ENCODE measurements around the gene WDR45. TPM values are rescaled to one million over a fixed set of nuclear protein-coding genes. Genes with fewer than 3 reads are reported as not detected.
A peak's percentile ranks its signal among the peaks of the same experiment; 100 is the strongest.

The WDR45 gene
- total RNA-seq, 4 donors from 2014 or later: 65.8 to 122 (median 86.8) TPM

GRCh38 chrX:49053223-49054072, 26.2 kb downstream of the WDR45 start:
- no peaks in the 10 kb centered on the region for H3K27me3 ChIP-seq
- H3K4me3 ChIP-seq: peak overlapping the region; percentile 66
- WGBS: 45% methylated on average over 41 of the region's 79 CpGs
- H3K4me1 ChIP-seq: peaks cover 3% of the 10 kb centered on the region
- H3K9me3 ChIP-seq: no peaks in the 10 kb centered on the region
- H3K27ac ChIP-seq: peak overlapping the region; percentile 88
- DNase-seq (ENCODE audit: low spot score in 2 of 2): no peak
- H3K36me3 ChIP-seq: no peaks in the 10 kb centered on the region
- TF ChIP-seq CTCF (IDR thresholded peaks at IDR 0.05) (no peak), POLR2A (IDR thresholded peaks at IDR 0.05) (no peak), POLR2AphosphoS5 (IDR thresholded peaks at IDR 0.05) (no peak), EP300 (IDR thresholded peaks at IDR 0.05) (no peak)

DNA sequence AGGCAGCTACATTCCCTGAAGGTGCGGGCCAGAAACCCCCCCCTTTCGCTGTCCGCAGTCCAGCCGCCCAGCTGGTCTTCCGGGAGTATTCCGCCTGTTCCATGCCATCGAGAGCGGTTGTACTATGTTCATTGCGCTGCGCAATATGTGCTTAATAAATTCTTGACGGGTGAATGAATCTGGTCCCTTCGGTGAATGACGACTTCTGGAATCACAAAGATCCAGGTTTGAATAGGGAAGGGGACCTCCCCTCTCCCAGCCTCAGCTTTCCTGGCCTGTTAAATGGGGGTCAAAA, 35.8 kb downstream of the WDR45 start:
- H3K4me3 ChIP-seq: peak overlapping the region; percentile 74
- no peak for TF ChIP-seq EP300 (IDR thresholded peaks at IDR 0.05)
- TF ChIP-seq POLR2A (IDR thresholded peaks at IDR 0.05): no peak
- TF ChIP-seq CTCF (IDR thresholded peaks at IDR 0.05): peak in 1 of 2 donors; percentile 4
- 36% methylated on average over 10 of the region's 13 CpGs for whole genome bisulfite sequencing
- no peak for DNase-seq (ENCODE audit: low spot score in 2 of 2)
- no peaks in the 10 kb centered on the region for H3K27me3 ChIP-seq
- H3K36me3 ChIP-seq: peaks cover 2% of the 10 kb centered on the region
- H3K4me1 ChIP-seq: peaks cover 32% of the 10 kb centered on the region
- H3K9me3 ChIP-seq: no peaks in the 10 kb centered on the region
- H3K27ac ChIP-seq: peak overlapping the region; percentile 97

GRCh38 chrX:49043220-49043986, 36.3 kb downstream of the WDR45 start, which contains the start of gene TFE3:
Gene TFE3, minus strand, starts transcription at chrX:49043357. Its CDS starts 131 bp downstream, at chrX:49043226.
- Histone ChIP-seq H3K27ac (peak within 1 kb of the TSS; percentile 97), H3K4me3 (peak within 1 kb of the TSS; percentile 74), H3K4me1 (peaks cover 32% of the 10 kb centered on the region), H3K9me3 (no peaks in the 10 kb centered on the region), H3K27me3 (no peaks in the 10 kb centered on the region), H3K36me3 (peaks cover 8% of the 10 kb centered on the region)
- WGBS: 31% methylated on average over 38 of the region's 67 CpGs
- DNase-seq (ENCODE audit: low spot score in 2 of 2): peak; percentile 98 to 99
- no peak for TF ChIP-seq EP300 (IDR thresholded peaks at IDR 0.05)
- TF ChIP-seq POLR2AphosphoS5 (IDR thresholded peaks at IDR 0.05): no peak
- TF ChIP-seq POLR2A (IDR thresholded peaks at IDR 0.05): peak in 1 of 2 donors; percentile 47
- TF ChIP-seq CTCF (IDR thresholded peaks at IDR 0.05): peak in 1 of 2 donors; percentile 49

DNA sequence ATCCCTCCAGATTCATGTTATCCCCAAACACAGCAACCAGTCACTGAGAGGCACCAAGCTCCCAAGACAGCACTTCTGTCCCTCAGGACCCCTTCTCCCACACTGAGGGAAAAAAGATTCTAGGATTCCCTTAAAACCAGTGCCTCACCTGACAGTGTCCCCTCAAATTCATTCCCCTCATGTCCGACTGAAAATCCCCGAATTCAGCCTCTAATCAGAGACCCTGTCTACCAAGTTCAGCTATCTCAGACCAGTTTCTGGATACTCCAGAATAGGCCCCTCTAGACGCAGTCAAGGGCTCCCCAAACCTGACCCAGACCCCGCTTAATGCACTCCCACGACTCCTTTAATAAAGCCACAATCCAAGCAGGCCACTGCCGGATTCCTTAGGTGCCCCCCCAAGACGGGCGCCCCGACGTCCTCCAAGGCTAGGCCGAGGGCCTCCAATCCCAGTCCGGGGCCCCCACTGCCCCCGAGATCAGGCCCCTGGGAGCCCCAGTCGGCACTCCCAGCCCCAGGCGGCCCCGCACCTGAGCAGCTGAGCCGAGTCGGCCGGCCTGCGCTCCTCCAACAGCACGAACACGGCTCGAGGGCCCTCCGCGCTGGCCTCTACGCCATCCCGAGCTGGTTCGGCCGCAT, 37.0 kb downstream of the WDR45 start:
- no peaks in the 10 kb centered on the region for H3K27me3 ChIP-seq
- H3K27ac ChIP-seq: peak overlapping the region; percentile 97
- H3K9me3 ChIP-seq: no peaks in the 10 kb centered on the region
- H3K4me1 ChIP-seq: peaks cover 32% of the 10 kb centered on the region
- WGBS: 44% methylated on average over 6 of the region's 29 CpGs
- no peak for TF ChIP-seq POLR2AphosphoS5 (IDR thresholded peaks at IDR 0.05)
- TF ChIP-seq CTCF (IDR thresholded peaks at IDR 0.05): no peak
- no peak for TF ChIP-seq EP300 (IDR thresholded peaks at IDR 0.05)
- H3K4me3 ChIP-seq: peak overlapping the region; percentile 74
- no peak for DNase-seq (ENCODE audit: low spot score in 2 of 2)
- H3K36me3 ChIP-seq: peaks cover 15% of the 10 kb centered on the region
